ENCODE results near the gene SLC30A10.
"Not testable (repeated sequence)": the region's sequence is repeated elsewhere in the genome, so short reads cannot be mapped to it uniquely, and the experiment has no call there.

The SLC30A10 gene

DNA sequence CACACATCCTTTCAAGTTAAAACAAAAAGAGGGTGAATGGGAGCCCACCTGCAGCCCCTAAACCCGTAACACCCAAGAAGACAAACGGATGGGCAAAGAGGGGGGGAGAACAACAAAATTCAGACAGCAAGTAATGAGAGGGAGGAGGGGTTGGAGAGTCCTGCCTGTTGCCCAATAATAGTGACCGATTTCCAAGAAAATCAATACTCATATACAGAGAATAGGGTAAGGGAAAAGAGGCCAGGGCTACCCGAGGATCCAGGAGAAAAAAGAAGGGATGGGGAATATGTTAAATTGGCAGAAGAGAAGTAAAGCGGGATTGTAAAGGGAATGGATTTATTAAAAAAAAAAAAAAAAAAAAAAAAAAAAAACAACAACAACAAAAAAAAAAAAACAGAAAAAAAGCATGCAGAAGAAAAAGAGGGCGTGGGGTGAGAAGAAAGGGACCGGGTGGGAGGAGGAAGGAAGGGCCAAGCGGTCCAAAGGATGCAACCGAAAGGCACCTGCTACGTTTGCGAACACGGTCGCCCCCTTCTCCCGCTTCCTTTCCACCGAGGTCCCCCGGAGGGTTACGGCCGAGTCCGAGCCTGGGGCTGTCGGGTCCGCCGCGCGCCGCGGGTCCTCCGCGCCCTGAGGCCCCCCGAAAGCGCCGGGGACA lies 930 bp downstream of the SLC30A10 start:
- DNase-seq = no peak

DNA sequence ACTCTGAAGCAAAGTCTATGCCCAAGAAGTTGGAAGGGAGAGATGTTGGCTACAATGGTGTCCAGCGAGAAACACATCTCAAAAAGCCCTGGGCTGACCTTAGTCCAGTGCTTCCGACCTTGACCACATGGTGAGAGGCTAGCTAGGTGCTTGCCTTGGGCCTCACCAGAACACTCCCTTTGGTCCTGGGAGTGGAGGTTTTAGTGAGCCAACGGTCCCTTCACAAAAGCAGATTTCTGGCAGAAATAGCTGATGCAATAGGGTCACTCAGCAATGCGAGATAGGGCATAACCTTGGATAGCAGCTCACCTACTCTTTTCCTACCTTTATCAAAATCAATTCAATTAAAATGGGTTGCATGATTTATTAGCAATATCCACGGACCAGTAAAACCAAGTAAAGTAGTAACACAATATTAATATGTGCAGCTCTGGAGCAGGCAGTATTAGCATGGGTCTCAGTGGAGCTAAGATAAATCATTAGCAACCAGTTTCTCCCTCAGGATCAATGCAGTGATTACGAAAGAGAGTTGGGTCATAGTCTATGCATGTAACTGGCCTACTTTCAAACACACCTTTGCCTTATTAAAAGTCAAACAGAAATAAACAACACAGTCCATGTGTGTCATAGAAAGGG lies 1.9 kb downstream of the SLC30A10 start:
- no peak for DNase-seq

DNA sequence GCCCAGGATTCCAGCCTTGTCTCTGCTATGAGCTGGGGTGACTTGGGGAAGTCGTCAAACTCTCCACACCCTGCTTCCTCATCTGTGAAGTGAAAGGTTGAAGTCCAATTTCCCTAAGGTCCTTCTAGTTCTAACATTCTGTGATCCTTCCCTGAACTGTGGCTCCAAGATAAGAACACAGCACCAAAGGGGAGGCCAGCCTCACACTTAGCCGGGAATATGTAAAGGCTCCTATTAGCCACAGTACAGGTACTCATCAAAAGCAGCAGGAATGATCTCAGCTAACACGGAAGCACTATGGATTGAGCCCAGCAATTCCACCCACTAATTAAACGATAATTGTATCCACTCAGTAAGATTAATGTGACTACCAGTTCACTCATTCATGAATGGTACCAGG lies 4.0 kb downstream of the SLC30A10 start:
- DNase-seq = no peak

DNA sequence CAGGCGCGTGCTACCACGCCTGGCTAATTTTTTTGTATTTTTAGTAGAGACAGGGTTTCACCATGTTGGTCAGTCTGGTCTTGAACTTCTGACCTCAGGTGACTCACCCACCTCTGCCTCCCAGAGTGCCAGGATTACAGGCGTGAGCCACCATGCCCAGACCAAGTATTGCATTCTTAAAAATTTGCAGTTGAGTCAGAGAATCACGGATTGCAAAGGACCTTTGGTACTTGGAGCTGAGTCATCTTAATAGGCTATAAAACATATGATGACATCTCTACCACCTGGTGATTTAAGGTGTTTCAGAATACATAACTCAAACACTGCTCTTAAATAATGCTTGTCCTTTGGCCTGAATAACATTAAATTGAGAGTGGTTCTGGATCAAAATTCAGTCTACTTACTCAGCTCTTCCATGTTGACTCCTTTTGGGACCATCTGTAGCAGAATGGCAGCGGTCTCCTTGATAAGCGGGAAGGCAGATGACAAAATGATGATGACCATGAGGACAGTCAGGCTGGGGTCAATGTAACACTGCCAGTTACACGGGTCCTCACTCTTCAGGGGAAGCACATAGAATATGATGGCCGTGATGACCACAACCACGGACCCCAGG lies 10.4 kb downstream of the SLC30A10 start:
- no peak for DNase-seq

DNA sequence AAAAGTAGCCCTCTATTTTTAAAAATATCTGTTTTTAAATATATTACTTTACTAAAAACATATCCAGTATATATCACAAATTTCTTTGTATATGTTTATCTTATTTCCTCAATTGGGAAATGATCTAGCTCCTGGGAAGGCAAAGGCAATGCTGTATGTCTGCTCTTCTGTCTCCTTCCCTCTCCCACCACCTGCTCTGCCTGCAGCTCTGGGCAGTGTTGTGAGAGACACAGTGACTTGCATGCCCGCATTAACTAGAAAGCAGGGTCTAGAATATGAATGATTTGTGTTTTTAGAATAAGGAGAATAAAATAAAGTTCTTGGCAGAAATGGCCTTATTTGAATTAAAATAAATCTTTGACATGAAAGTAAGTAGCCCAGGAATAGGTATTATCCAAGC lies 11.1 kb downstream of the SLC30A10 start:
- no peak for DNase-seq

DNA sequence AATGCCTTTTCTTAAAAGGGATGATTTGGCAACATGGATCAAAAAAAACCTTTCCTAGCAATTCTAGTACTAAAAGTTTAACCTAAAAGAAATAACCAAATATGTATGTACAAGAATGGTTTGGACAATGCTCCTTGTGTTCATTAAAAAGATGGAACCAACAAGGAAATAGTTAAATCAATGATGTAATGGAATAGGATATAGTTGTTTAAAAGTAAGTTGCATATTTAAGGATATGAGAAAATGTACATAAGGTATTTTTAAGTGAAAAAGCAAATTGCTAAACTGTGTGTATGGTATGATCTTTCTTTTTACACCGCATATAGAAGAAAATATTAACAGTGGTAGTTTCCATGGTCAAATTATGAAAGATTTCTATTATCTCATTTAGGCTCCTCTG lies 12.1 kb downstream of the SLC30A10 start:
- DNase-seq = no peak

DNA sequence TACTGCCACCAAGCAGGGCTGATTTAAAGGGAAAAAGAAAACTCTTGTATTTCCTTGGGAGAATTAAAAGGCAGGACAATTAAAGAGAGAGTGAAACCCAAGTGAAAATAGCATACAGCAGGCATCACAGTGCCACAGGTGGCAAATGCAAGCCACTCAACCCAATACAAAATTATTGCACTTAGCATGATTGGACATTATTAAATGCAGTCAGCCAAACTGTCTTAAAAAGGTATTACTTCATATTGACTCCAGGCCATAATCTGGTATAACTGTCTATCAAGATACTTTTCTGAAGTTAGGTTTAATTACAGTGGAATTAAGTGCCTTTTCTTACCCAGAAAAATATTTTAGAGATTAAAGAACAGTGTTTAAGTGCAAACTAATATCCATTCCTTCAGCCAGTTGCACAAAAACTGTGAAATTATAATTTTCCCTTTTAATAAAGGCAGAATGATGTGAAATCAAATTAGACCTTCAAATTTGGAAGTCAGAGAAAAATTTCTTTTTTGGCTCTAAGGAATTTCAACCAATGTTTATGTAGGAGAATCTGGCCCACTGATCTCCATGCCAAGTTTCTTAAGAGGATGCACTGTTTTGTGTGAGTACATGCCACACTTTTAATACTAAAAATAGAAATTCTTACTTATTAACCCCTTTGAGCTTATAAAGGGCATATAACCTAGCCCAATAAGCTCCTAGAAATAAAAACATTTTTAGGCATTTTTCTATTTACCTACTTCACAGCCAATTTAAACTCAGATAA lies 15.2 kb downstream of the SLC30A10 start:
- no peak for DNase-seq

DNA sequence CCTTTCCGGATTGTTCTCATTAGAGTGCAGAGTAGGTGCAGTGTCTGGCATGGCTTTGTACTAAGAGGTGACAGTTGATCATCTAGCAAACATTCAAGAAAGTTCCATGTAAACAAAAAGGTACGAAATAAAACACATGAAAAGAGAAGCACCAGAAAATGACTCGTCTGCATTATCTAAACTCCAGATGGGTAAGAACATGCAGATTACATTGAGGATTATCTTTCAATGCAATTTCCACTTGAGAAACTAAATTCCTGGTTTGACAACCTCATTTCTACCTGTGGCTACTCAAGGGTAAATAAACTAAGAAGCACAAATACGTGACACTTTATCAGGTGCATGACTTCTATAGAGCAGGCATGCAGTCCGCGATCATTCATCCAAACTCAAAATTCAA lies 17.6 kb downstream of the SLC30A10 start:
- DNase-seq = no peak

DNA sequence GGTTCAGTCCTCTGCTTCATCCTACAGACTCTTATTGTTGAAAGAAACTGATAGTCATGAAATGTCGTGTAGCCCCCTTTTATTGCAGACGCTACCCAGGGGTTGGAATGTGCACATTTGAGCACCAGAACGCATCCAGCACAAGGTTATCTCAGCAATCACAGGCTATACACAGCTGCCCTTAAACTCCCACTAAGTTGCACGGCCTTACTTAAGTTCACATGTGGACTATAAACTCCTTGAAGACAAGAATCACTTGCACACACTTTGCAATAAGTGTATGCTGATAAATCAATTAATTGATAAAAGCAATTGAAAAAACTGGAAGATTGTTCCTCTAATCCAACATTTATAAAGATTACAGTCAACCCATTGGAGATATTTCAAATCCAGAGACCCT lies 18.9 kb downstream of the SLC30A10 start:
- no peak for DNase-seq

DNA sequence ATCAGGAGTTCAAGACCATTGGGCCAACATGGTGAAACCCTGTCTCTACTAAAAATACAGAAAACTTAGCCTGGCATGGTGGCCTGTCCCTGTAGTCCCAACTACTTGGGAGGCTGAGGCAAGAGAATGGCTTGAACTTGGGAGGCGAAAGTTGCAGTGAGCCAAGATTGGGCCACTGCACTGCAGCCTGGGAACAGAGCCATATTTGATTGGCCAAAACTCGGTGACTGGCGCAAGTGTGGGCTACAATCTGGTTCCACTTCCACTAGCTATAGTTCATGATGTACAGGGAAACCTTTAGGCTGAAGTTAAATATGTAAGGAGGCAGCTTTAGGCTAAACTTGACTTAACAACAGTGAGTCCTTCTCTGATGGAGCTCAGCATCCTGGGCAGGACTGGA lies 20.2 kb downstream of the SLC30A10 start:
- DNase-seq = no peak

DNA sequence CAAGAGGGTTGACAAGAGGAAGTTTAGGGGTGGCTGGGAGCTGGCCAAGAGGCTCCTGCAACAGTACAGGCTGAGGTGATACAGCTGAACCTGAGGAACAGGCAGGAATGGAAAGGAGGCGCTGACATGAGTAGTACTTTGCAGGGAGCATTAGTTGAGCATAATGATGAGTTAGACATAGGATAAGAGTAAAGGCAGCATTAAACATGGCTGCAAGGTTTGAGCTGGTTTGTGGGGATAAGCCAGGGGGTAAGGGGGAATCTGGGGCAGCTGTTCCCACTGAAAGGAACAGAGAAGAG lies 20.6 kb downstream of the SLC30A10 start:
- no peak for DNase-seq

DNA sequence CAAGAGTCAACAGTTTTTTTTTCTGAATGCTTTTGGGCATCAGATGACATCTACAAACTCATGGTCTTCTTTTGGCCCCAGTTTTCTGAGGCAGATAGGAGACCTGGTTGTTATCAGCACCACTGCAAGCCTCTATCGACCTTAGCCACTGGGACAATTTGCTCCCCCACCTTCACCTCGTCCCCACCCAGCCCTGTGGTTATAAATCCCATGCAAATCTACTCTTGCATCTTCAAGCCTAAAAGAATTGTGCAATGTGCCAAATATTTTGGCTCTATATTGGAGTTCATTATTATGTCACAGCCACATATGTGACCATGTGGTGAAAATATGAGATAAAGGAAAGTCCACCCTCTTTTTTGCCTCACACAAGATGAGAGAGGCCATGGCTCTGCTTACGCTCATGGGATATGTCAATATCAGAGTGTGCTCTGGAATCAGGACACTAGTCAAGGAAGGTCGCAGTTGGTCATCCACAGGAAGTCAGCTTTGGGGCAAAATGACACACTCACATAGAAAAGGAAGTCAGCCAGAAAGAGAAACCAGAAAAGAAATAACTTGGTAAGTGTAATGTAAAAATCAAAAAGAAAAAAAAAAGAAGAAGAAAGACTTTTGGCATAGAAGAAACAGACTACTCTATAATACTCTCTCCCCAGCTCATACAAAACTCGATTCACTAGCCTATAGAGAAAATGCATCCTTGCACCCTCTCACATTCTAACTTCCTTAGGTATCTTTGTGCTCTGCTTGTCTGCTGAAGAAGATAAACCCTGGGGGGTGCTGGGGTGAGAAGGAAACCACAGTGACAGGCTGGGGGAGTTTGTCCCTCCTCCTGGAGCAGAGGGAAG lies 21.2 kb downstream of the SLC30A10 start:
- no peak for DNase-seq

DNA sequence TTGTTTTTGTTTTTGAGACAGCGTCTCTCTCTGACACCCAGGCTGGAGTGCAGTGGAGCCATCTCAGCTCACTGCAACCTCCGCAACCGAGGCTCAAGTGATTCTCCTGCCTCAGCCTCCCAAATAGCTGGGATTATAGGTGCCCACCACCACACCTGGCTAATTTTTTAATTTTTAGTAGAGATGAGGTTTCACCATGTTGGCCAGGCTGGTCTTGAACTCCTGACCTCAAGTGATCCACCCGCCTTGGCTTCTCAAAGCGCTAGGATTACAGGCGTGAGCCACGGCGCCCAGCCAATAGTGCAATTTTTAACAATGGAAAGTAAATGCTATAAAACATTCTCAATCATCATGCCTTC lies 21.8 kb downstream of the SLC30A10 start:
- not testable (repeated sequence) for DNase-seq

DNA sequence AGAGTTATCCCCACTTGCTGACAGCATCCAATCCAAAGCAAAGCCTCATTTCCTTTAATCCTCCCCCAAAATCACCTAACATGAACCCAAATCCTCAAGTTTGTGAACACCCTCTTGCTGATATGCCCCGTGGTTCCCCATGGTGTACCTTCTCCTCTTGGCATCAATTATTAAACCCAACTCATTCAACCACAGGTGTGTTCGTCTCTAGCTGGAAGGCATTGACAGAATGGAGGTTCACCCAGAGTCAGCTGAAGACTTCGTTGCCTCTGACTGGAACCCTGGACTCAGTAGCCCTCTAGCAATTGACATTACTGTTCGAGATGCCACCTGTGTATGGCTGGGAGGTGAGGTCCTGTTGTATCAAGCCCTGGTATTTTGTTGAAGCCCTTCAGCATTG lies 22.8 kb downstream of the SLC30A10 start:
- DNase-seq = no peak

DNA sequence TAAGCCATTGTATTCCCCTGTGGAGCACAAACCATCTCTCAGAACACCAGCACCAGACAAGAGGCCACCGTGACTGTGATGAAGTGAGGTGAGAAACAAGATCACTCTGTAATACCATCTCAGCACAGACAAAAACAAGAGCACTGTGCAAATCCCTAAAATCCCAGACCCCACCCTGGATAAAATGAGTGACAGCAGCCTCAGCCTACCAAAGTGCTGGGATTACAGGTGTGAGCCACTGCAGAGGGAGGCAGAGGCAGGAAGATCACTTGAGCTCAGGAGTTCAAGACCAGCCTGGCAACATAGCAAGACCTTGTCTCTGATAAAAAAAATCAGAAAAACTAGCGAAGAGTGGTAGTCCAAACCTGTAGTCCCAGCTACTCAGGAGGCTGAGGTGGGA lies 23.4 kb downstream of the SLC30A10 start:
- no peak for DNase-seq

DNA sequence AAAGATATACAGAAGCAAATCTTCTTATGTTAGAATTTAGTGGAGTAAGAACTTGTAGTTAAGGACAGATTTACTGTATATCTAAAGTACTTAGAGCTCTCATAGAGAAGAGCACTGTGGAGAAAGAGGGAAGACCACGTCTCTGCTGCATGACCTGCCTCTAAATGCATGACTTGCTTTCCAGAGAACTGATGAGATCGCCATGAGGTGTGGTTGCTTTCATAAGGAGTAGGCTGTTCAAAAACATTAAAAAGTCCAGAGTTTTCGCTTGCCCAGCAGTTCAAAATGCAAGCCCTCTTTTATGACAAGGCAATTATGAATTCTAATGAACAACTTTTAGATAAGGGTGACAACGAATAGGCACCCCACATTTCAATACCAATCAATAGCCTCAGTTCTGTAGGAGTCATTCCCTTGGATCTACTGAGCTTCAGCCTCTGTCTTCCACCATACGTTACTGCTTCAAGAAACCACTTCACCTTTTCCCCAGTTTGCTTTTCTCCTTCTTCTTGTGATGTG lies 24.9 kb downstream of the SLC30A10 start:
- DNase-seq = no peak

DNA sequence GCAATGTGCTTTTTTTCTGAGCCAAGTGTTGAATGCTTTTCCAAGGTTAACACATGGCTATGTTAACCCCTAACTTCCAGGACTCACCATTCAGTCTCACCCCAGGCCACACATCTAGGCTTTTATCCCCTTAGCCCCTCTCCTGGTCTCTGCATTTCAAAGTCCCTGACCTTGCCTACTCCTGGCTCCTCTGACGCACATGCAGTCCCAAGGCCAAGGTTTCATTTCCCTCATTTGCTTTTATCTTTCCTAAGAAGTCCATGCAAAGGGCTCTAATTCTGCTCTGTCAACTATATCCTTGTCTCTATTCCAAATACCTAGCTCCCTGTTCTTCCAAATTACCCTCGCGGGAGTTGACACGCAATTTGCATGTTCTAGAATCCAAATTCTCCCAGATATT lies 25.4 kb downstream of the SLC30A10 start:
- DNase-seq = no peak

DNA sequence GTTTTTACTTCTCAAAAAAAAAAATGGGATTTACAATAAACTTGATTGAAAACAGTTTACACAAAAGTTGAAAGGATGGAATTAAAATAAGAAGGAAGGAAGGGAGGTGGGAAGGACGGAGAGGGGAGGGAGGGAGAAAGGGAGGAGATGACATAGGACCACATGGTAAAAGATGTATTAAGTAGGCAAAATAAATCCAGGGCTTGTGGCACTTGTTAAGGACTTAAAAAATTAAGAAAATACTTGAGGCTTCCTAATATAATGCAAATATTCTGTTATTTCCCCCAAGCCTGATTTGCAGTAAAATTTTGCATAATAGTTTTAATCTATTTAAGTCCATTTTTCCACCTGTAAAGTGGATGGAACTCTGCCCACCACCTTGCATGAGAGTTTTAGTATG lies 27.5 kb downstream of the SLC30A10 start:
- no peak for DNase-seq

DNA sequence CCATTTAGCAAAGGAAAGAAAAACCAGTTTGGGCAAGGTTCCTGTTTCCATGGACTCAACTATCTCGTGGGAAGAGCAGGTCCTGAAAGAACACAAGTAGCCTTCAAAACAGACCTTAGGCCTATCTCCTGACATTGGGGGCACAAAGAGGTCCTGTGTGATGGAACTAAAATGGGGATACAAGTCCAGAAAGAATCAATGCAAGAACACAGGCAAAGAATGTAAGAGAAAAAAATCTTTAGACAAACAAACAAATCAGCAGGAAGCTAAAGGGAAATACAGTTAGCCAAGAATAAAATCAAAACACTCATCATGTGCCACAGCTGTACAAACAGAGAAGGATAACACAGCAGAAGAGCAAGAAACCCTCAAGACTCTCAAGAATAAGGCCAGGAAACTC lies 28.2 kb downstream of the SLC30A10 start:
- no peak for DNase-seq

DNA sequence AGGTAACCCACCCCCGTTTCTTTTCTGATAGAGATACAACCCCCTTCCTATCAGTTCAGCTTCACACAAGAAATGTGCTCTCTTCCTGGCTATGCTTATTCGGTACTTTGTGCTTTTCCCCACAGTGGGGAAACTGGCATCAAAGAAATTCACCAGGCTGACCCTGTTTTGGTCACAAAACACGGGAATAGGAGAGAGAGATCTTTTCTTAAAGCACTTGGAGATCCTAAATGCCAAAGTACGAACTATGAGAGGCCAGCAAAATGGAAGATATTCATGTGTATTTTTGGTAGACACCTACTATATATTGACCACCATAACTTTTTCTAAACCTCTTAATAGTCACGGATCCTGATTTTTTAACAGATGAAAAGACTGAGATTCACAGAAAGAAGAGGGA lies 30.0 kb downstream of the SLC30A10 start:
- DNase-seq = no peak

DNA sequence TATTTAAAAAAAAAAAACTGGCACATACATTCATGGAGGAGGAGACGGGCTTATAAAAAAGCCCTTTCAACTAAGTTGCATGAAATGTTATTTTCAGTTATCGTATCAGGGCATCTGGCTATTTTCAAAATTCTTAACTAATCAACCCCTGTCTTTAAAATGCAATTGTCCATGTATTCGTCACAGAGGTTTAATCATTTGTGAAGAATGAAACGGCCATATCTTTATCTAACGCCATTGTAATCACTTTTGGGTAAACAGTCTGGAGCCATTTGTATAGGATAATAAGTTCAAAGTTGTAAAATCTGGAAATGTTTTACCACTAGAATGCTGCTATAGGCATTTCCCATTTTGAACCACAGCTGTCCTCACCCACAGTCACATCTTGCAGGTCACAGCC lies 30.4 kb downstream of the SLC30A10 start:
- no peak for DNase-seq

DNA sequence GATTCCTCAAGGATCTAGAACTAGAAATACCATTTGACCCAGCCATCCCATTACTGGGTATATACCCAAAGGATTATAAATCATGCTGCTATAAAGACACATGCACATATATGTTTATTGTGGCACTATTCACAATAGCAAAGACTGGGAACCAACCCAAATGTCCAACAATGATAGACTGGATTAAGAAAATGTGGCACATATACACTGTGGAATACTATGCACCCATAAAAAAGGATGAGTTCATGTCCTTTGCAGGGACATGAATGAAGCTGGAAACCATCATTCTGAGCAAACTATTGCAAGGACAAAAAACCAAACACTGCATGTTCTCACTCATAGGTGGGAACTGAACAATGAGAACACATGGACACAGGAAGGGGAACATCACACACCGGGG lies 36.1 kb downstream of the SLC30A10 start:
- not testable (repeated sequence) for DNase-seq

DNA sequence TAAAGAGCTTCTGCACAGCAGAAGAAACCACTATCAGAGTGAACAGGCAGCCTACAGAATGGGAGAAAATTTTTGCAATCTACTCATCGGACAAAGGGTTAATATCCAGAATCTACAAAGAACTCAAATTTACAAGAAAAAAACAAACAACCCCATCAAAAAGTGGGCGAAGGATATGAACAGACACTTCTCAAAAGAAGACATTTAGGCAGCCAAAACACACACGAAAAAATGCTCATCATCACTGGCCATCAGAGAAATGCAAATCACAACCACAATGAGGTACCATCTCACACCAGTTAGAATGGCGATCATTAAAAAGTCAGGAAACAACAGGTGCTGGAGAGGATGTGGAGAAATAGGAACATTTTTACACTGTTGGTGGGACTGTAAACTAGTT lies 36.5 kb downstream of the SLC30A10 start:
- DNase-seq = not testable (repeated sequence)
